Sigmoid colon (tissue), 7 donors: ENCODE data around the gene RAB40B. TPM values are rescaled to one million over a fixed set of nuclear protein-coding genes. Genes with fewer than 3 reads are reported as not detected.

ENCODE experiments used
- DNase-seq: peaks from one replicate; pipeline ENCODE4 v3.0.0-alpha.2; 2019
- H3K27ac ChIP-seq, 4 donors: fragments of 200-600 bp; sonication (generic); one replicate each; pipeline ENCODE4 v1.5.1; 2016 to 2019; ENCODE audit warnings: mild to moderate bottlenecking in 1 of 4
- H3K27me3 ChIP-seq, 3 donors: fragments of 200-600 bp; sonication (generic); one replicate each; pipeline ENCODE4 v1.5.1; 2019; ENCODE audit warnings: mild to moderate bottlenecking in 1 of 3
- H3K36me3 ChIP-seq, 4 donors: fragments of 200-600 bp; sonication (generic); one replicate each; pipeline ENCODE4 v1.5.1; 2016 to 2019
- H3K4me1 ChIP-seq, 4 donors: fragments of 200-600 bp; sonication (generic); one replicate each; pipeline ENCODE4 v1.5.1; 2017 to 2019
- H3K4me3 ChIP-seq, 4 donors: fragments of 200-600 bp; sonication (generic); one replicate each; pipeline ENCODE4 v1.5.1; 2017 to 2019; ENCODE audit warnings: mild to moderate bottlenecking in 2 of 4, moderate library complexity in 1 of 4
- H3K9me3 ChIP-seq, 4 donors: fragments of 200-600 bp in 3 of 4; sonication (generic) in 3 of 4; one replicate each; pipeline versions ENCODE4 v1.5.1 to v1.6.1; 2013 to 2019
- CTCF ChIP-seq, 4 experiments: fragments of 450-650 bp in 3 of 4; fragments of 200-600 bp in 1 of 4; IDR thresholded peaks; one replicate each; pipeline ENCODE4 v1.5.1; 2016 to 2019; ENCODE audit warnings: antibody characterized with exemption in 4 of 4, mild to moderate bottlenecking in 3 of 4, moderate library complexity in 2 of 4
- EP300 ChIP-seq, 4 donors: sonication (generic); formaldehyde crosslinking; IDR thresholded peaks; one replicate each; pipeline ENCODE4 v1.6.1; 2017; ENCODE audit warnings: antibody characterized with exemption in 4 of 4
- POLR2A ChIP-seq, 2 donors: fragments of 450-650 bp; IDR thresholded peaks; one replicate each; pipeline ENCODE4 v1.6.1; 2016; ENCODE audit warnings: antibody characterized with exemption in 2 of 2, mild to moderate bottlenecking in 2 of 2, moderate library complexity in 2 of 2
- POLR2AphosphoS5 ChIP-seq, 4 donors: sonication (generic); formaldehyde crosslinking; IDR thresholded peaks; one replicate each; pipeline ENCODE4 v1.6.1; 2017; ENCODE audit warnings: antibody characterized with exemption in 4 of 4
- WGBS, 2 donors: extraction: QIAGEN DNeasy Blood & Tissue Kit; methylation state at CpG; one replicate each; pipeline ENCODE4 v1.1.7; 2013; 5-methylcytosine and 5-hydroxymethylcytosine counted together
- intact Hi-C: fragments of 100-400 bp; cut with DNase I; formaldehyde crosslinking; loops from one replicate; pipeline ENCODE4 v1.15.1; 2023
- polyA plus RNA-seq, 3 donors: library from polyadenylated mRNA; stranded (reverse); fragments of 200-250 nt; gene quantifications; one replicate each; pipeline ENCODE4 v1.2.3, GENCODE V29; 2013
- total RNA-seq, 4 donors: library from RNA; depleted of rRNA; stranded (reverse); fragments of >200 nt; gene quantifications; one replicate each; pipeline ENCODE4 v1.1.0, GENCODE V29; 2016
- donor health status: healthy with polysubstance abuse.
- donor health status: Bipolar disorder and iron deficiency.
- donor health status: healthy.

RAB40B gene
- total and polyA plus RNA-seq, 7 donors, result 11.7 to 32.7 (median 23.2) TPM

- no peak for TF ChIP-seq CTCF (IDR thresholded peaks at IDR 0.05)
- TF ChIP-seq EP300 (IDR thresholded peaks at IDR 0.05), result no peak
- no peak for TF ChIP-seq POLR2A (IDR thresholded peaks at IDR 0.05)
- TF ChIP-seq POLR2AphosphoS5 (IDR thresholded peaks at IDR 0.05), result no peak
- Histone ChIP-seq H3K36me3 (peaks cover 0 to 29% (median 0%) of the 10 kb centered on the region in 4 donors), H3K4me3 (no peak overlapping the region), H3K9me3 (no peaks in the 10 kb centered on the region), H3K27ac (peak overlapping the region in 1 of 4 donors; percentile 17), H3K4me1 (peaks cover 0 to 5% (median 4%) of the 10 kb centered on the region in 4 donors), H3K27me3 (no peaks in the 10 kb centered on the region)
- WGBS, 2 donors, result 68 to 87% methylated on average over 30 of the region's 30 CpGs
- intact Hi-C loops, result loop anchor here (5.0 kb wide), 1 partner anchor 63 kb away; the partner anchor contains the start of gene FN3KRP
- no peak for DNase-seq
Measured at GRCh38 chr17:82653651-82654528, 44.6 kb downstream of the RAB40B start.

- no peak overlapping the region for H3K4me3 ChIP-seq
- TF ChIP-seq POLR2A (IDR thresholded peaks at IDR 0.05) (no peak), CTCF (IDR thresholded peaks at IDR 0.05) (no peak), EP300 (IDR thresholded peaks at IDR 0.05) (no peak), POLR2AphosphoS5 (IDR thresholded peaks at IDR 0.05) (no peak)
- H3K4me1 ChIP-seq, result peaks cover 0 to 27% (median 22%) of the 10 kb centered on the region in 4 donors
- intact Hi-C loops, result loop anchor here (5.0 kb wide), 1 partner anchor 67 kb away; the partner anchor contains the start of gene FN3KRP
- 85 to 86% methylated on average over 10 of the region's 10 CpGs for WGBS, 2 donors
- H3K27me3 ChIP-seq, result no peaks in the 10 kb centered on the region
- no peak for DNase-seq
- no peaks in the 10 kb centered on the region for H3K36me3 ChIP-seq
- no peaks in the 10 kb centered on the region for H3K9me3 ChIP-seq
- H3K27ac ChIP-seq, result no peak overlapping the region
Measured at GRCh38 chr17:82650723-82651122, 47.8 kb downstream of the RAB40B start.

GRCh38 chr17:82649501-82650261 lies 48.8 kb downstream of the RAB40B start:
- 89 to 92% methylated on average over 22 of the region's 22 CpGs for WGBS, 2 donors
- H3K4me1 ChIP-seq, result peaks cover 0 to 37% (median 29%) of the 10 kb centered on the region in 4 donors
- TF ChIP-seq POLR2A (IDR thresholded peaks at IDR 0.05) (no peak), POLR2AphosphoS5 (IDR thresholded peaks at IDR 0.05) (no peak), EP300 (IDR thresholded peaks at IDR 0.05) (no peak), CTCF (IDR thresholded peaks at IDR 0.05) (no peak)
- H3K27me3 ChIP-seq, result no peaks in the 10 kb centered on the region
- intact Hi-C loops, result loop anchor here (2.0 to 10.0 kb wide), 4 partner anchors 49 to 192 kb away; partner anchors contain the start of genes FN3KRP, NARF and RAB40B
- H3K9me3 ChIP-seq, result no peaks in the 10 kb centered on the region
- H3K36me3 ChIP-seq, result no peaks in the 10 kb centered on the region
- H3K4me3 ChIP-seq, result no peak overlapping the region
- H3K27ac ChIP-seq, result peak overlapping the region in 2 of 4 donors; percentile 71 to 80
- DNase-seq, result peak; percentile 74

GRCh38 chr17:82648742-82649331 lies 49.7 kb downstream of the RAB40B start:
- H3K36me3 ChIP-seq, result peaks cover 0 to 7% (median 5%) of the 10 kb centered on the region in 4 donors
- peaks cover 0 to 37% (median 29%) of the 10 kb centered on the region in 4 donors for H3K4me1 ChIP-seq
- TF ChIP-seq EP300 (IDR thresholded peaks at IDR 0.05) (no peak), POLR2AphosphoS5 (IDR thresholded peaks at IDR 0.05) (peak in 2 of 4 donors; percentile 17 to 36)
- peak overlapping the region; percentile 20 to 100 (median 48) for H3K4me3 ChIP-seq
- H3K27ac ChIP-seq, result peak overlapping the region; percentile 71 to 82 (median 81)
- no peaks in the 10 kb centered on the region for H3K9me3 ChIP-seq
- H3K27me3 ChIP-seq, result no peaks in the 10 kb centered on the region
- 10 to 12% methylated on average over 22 of the region's 37 CpGs for WGBS, 2 donors
- intact Hi-C loops, result loop anchor here (2.0 to 10.0 kb wide), 3 partner anchors 50 to 192 kb away; partner anchors contain the start of genes NARF and RAB40B
- peak; percentile 87 for DNase-seq
